GM18868 (cell line): Measurements from ENCODE around the gene CDH4.

Experiments
- ATAC-seq: cut with Tn5 transposase; IDR thresholded peaks from one replicate; pipeline ENCODE4 v1.9.1; 2021; ENCODE audit warnings: mild to moderate bottlenecking, moderate library complexity; ENCODE audit not compliant: unreplicated experiment

The CDH4 gene

GRCh38 chr20:61804752-61805295 is 552.8 kb downstream of the CDH4 start:
- ATAC-seq = no peak

DNA sequence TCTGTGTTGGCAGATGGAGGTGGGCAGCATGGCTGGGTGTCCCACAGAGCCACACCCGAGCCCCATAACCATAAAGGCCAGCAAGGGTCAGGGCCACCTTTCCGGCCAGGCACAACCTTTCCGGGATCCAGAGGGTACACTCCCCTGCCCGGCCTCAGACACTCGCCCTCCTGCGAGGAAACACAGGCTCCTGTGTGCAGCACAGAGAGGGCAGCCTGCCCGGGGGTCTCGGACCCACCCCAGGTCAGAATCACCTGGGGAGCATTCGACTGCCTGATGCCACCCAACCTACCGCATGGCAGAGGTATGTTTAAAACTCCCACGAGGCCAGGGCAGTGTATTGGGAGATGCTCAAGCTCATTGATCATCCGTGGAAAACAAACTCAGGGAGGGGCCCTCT is 553.3 kb downstream of the CDH4 start:
- ATAC-seq = no peak

DNA sequence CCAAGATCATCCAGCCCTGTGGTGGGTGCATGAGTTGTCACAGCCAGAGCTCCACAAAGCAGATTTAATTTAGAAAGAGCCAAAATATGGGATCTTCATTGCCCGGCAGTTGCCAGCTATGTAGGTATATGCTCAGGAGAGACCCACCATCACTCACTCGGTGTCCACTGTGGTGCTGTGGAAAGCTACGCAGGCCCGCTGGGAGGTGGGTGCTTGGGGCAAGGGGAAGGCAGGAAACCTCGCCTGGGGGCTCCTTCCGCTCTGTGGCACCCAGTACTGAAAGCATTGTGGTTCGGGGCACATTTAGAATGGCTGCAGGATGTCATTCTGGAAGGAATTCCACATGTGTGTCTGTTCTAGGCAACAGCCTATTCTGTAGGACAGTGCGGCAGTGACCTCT is 553.7 kb downstream of the CDH4 start:
- no peak for ATAC-seq

- ATAC-seq = no peak
Measured at GRCh38 chr20:61806314-61806713, 554.3 kb downstream of the CDH4 start.

DNA sequence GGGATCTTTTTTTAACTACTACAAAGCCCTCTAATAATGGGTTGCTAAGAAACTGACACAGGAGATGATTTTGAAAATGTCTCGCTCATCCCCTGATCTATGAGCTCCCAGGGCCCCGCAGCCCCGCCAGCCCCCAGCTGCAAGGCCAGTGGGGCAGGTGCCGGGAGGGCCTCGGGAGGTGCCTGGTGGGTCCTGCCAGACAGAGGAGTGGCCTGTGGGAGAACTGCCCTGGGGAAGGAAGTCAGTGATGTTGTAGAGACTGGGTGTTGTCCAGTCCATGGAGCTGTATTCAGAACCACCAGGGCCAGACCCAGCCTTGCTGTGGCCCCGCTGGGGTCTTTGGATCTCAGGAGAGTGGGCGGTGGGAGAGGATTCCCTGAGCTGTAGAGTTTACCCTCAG is 554.9 kb downstream of the CDH4 start:
- ATAC-seq = no peak

GRCh38 chr20:61807471-61808160 is 555.6 kb downstream of the CDH4 start:
- ATAC-seq = no peak

- no peak for ATAC-seq
Measured at GRCh38 chr20:61808447-61808846, 556.4 kb downstream of the CDH4 start.

DNA sequence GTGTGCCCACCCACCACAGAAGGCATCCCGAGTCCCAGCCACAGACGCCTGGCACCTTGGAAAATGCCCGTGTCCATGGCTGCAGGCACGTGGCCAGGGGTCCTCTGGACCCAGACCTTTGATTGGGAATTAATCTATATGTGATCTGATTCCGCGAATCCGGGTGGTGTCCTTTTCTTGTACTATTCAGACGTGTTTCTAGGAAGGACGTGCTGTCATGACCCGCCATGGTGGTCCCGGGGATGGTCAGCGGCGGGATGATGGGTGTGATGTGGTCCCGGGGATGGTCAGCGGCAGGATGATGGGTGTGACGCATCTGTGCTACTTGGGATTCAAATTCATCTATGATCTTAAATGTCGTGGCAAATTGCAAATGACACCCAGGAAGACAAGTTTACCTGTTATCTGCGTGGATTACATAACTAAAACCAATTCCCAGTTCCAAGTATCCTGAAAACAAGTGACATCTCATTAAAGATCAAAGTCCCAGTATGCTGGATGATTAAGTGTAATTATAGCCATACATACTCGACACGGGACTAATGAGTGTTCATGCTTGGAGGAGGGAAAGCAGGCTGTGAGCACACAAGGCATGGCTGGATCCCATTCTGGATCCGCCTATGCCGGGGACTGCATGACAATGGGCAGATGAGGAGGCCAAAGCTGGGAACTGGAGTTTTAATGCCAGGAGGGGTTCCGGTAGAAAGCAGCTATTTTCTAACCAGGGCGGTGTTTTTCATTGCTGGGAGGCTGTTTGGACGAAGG is 557.1 kb downstream of the CDH4 start:
- no peak for ATAC-seq

DNA sequence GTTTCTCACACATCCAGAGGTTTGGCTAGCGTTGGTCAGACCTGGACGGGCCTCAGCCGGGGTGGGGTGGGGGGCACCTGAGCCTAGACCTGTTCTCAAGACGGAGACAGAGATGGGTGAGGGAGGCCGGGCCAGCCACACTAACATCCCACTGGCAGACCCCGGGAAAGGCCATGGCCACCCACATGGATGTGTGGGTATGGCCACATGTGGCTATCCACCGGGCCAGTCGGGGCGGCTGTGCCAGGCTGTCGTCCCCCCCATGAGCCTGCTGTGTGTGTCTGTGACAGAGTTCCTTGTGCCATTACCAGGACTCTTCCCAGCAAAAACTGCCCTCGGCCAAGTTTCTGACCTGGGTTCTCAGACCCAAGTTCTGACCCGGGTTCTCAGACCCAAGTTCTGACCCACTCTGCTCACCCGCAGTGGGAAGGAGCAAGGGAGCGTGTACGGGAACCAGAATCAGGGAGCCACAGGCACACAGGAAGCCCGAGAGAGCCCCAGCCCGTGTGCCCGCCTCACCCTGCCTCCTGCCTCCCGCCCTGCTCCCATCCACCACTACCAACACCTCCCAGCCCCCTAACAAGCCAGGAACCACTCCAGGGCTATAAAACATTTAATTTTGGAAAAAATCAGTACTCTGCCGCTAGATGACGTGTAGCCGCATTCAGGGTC is 558.1 kb downstream of the CDH4 start:
- no peak for ATAC-seq

DNA sequence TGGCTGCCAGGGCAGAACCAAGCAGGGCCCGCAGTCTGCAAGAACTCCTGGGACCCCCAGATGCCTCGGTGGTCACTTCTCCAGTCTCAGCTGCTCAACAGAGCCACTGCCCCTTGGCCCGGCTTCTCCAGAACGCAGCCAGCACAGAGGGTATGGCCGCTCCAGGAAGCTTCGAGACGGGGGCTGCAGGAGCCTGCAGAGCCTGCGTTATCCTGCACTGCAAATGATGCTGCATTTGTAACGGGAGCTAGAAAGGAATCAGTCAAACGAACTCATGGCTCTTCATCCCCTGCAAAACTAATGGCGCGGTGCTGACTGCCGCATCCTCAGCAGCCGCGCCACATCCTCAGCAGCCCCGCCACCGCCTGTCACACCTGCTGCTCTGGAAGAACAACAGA is 558.7 kb downstream of the CDH4 start:
- no peak for ATAC-seq

GRCh38 chr20:61811166-61811565 is 559.1 kb downstream of the CDH4 start:
- no peak for ATAC-seq

- no peak for ATAC-seq
Measured at GRCh38 chr20:61812121-61812844, 560.2 kb downstream of the CDH4 start.

GRCh38 chr20:61812845-61813485 is 560.9 kb downstream of the CDH4 start:
- no peak for ATAC-seq

GRCh38 chr20:61813791-61814190 is 561.7 kb downstream of the CDH4 start:
- ATAC-seq = no peak

GRCh38 chr20:61814244-61814643 is 562.2 kb downstream of the CDH4 start:
- ATAC-seq = no peak

- ATAC-seq = no peak
Measured at GRCh38 chr20:61814726-61815125, 562.7 kb downstream of the CDH4 start.

DNA sequence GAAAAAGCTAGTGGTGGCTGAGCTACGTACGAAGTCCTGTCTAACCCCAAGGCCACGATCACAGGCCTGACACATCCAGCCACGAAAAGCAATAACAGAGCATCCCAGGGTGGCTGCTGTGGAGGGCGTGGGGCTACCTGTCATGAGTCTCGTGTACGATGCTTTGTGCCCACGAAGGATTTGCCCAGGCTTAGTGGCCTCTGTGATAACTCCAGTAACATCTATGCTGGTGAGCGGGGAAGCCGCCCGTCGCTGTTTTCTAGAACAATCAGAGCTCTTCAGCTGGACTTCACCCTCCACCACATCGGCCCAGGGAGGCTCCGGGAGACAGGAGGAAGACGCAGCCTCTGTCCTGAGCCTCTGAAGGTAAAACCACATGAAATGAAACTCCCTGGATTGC is 563.1 kb downstream of the CDH4 start:
- no peak for ATAC-seq

GRCh38 chr20:61815678-61816077 is 563.6 kb downstream of the CDH4 start:
- no peak for ATAC-seq

DNA sequence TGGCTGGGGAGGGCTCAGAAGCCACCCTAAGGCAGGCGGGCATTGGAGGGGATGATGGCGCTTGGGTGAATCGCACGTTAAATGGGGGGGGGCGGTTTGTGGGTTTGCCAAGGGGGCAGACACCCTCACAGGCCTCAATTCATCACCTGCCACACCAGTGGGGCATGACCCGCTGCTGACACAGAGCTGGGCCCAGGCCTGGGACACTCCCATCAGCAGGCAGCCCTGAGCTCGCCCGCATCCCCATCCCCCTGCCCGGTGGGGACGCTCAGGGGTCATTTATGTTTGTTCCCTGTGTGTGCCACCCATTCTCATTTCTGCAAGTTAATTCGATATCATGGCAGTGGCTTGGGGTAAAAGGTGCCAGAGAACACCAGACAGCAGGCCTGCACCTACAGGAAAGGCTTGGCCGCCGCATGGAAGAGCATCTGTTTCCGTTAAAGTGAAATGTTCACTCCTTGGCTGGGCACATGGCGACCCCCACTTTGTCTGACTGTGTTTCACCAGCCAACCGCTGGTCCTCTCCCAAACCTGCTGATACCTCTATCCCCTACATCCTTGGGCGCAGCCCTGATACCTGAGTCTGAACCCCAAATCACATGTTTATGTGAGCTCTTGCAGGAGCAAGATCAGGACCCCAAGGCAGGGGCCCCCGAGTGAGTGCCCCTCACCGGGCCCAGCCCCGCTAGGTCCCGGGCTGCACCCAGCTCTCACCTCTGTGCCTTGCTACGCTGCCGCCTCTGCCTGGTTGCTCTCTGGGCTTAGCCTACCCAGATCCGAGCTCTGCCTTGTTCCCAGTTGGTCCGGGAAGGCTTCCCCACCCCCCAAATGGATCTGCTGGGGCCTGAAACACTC is 564.8 kb downstream of the CDH4 start:
- no peak for ATAC-seq

GRCh38 chr20:61817575-61817974 is 565.5 kb downstream of the CDH4 start:
- ATAC-seq = no peak
